GM12891 (cell line): ENCODE results near the gene TFAP2C.
"Not testable (repeated sequence)": the region's sequence is repeated elsewhere in the genome, so short reads cannot be mapped to it uniquely, and the experiment has no call there.

Source experiments
- POLR2A ChIP-seq: IDR thresholded peaks from 2 replicates; pipeline ENCODE4 v1.6.1; 2011; ENCODE audit warnings: low read depth, low read length, control low read depth
- TAF1 ChIP-seq: IDR thresholded peaks from 2 replicates; pipeline ENCODE4 v1.6.1; 2011; ENCODE audit warnings: low read depth, low read length, control low read depth

- TF ChIP-seq POLR2A, TAF1: not testable (repeated sequence)
Measured at GRCh38 chr20:56623930-56624329, 5.2 kb upstream of the TFAP2C start.
